Measurements from ENCODE around the gene COL17A1.

The COL17A1 gene

GRCh38 chr10:104085801-104086400, at the start of gene COL17A1:
Gene COL17A1, minus strand, starts transcription at chr10:104085880. Its CDS starts 5,207 bp downstream, at chr10:104080673.
- DNase-seq (ENCODE audit: low spot score), result no peak

GRCh38 chr10:104130041-104130440, 44.4 kb upstream of the COL17A1 start:
- no peak for DNase-seq (ENCODE audit: low spot score)

DNA sequence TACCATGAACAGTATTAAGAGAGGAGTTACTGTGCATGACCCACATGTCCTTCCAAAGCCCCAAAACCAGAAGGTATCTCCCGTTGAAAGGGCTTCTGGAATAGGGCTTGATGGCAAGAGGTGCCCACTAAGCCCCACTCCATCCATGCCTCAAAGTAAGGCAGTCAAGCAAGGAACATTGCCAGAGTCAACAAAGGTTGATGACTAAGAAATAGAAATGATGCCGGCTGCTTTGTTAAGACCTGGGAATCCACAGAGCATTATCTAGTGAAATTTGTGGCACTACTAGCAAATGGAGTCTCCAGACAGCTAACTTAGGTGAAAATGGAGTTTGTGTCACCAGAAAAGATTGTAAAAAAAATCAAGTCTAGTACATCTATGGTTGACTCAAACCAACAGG, 42.5 kb upstream of the COL17A1 start:
- no peak for DNase-seq (ENCODE audit: low spot score)

DNA sequence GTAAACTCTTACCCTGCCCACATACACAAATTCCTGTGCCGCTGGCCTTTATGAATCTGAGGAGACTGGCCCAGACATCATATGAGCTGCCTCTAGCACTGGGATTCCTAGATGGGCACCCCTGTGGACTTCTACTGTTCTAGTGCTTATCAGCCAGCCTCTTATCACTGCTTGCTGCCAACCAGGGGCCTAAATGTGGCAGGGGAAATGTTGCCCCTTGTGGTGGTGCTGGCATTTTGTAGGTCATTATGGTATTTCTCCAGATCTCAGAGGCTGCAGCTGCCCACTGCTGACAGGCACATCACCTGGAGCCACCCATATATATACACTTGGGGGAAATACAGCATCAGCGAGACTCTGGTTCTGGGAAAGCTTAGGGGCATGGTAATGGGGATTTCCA, 41.7 kb upstream of the COL17A1 start:
- peak; percentile 16 for DNase-seq (ENCODE audit: low spot score)

DNA sequence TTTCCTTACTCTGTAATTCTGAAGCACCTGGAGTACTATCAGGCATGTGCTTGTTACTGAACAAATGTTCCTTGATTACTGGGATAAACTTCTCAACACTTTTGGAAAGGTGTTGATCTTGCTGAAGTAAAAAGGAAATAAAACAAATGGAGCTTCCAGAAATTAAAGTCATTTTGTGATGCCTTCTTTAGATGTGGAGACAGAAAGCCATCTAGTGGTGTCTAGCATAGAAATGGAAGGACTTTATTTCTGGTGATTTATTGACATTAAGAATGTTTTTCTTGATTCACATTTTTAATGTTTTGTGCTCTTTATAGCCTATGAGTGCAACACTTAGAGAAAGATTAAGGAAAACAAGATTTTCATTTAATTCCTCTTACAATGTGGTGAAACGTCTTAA, 37.7 kb upstream of the COL17A1 start:
- no peak for DNase-seq (ENCODE audit: low spot score)

- peak; percentile 17 for DNase-seq (ENCODE audit: low spot score)
These were observed 36.8 kb upstream of the COL17A1 start for GRCh38 chr10:104122225-104123107.

GRCh38 chr10:104121485-104122224, 36.0 kb upstream of the COL17A1 start, which contains the start of gene SFR1:
Gene SFR1, plus strand, starts transcription at chr10:104122171. Its CDS starts 13 bp downstream, at chr10:104122184.
- DNase-seq (ENCODE audit: low spot score), result peak; percentile 99

GRCh38 chr10:104120903-104121484, 35.3 kb upstream of the COL17A1 start:
- DNase-seq (ENCODE audit: low spot score), result peak; percentile 86

- DNase-seq (ENCODE audit: low spot score), result no peak
These were observed 34.8 kb upstream of the COL17A1 start for GRCh38 chr10:104120512-104120902.

- DNase-seq (ENCODE audit: low spot score), result no peak
These were observed 34.3 kb upstream of the COL17A1 start for GRCh38 chr10:104119996-104120395.

DNA sequence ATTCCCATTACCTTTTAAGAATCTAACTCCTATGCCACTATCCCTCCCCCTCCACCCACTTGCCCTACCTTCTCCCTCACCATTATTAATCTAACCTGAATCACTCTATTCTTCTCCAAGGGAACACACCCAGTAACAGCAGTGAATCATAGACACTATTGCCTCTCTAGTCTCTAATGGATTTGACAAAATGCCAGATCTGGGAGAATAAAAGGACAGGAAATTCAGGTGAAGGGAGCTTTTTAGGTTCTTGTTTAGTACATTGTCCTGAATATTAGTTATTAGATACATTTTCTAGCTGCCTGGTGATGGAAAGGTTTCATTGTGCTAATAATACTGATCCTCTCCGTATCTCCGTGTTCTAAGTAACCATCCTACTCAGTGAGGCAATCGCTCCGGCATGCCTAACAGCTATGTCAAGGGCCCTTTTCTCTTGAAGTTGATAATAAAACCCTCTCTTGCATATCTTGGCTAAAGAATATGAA, 32.2 kb upstream of the COL17A1 start:
- DNase-seq (ENCODE audit: low spot score), result no peak

GRCh38 chr10:104113376-104113956, 27.8 kb upstream of the COL17A1 start:
- no peak for DNase-seq (ENCODE audit: low spot score)

GRCh38 chr10:104109908-104110662, 24.4 kb upstream of the COL17A1 start:
- peak; percentile 23 for DNase-seq (ENCODE audit: low spot score)

DNA sequence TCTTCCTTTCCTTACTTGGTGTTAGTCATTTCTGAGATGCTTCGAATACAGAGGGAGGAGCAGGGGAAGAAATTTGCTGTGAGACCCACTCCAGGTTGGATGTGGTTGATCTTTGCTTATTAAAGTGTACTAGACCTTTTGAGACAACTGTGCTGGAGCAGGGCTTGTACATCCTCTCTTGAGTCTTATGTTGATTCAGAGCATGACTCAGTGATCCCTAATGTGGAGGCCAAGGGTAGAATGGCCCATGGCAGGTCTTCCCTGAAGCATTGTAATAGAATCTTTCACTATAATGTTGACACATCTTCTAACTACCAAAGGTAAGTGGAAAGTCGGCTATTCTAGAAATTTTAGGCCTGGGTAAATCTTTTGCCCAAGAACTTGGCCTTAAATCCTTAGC, 19.2 kb upstream of the COL17A1 start:
- no peak for DNase-seq (ENCODE audit: low spot score)

GRCh38 chr10:104104418-104104817, 18.7 kb upstream of the COL17A1 start:
- no peak for DNase-seq (ENCODE audit: low spot score)

DNA sequence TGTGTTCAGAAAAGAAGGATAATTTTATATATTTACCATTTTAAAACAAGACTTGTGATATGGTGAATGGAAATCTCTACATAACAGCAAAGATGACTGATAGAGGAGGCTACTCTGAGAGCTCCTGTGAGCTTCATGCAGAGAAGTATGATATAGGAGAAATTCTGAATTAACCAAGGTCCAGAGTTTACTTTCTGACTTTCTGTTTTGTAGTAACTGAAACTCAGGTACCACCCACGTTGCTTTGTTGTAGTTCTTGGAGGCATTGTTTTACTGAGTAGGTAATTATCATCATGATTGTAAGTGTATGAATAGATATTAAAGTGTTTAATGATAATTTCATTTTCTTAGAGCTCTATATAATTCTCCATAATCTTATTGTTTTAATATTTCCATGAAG, 18.3 kb upstream of the COL17A1 start:
- DNase-seq (ENCODE audit: low spot score), result no peak

DNA sequence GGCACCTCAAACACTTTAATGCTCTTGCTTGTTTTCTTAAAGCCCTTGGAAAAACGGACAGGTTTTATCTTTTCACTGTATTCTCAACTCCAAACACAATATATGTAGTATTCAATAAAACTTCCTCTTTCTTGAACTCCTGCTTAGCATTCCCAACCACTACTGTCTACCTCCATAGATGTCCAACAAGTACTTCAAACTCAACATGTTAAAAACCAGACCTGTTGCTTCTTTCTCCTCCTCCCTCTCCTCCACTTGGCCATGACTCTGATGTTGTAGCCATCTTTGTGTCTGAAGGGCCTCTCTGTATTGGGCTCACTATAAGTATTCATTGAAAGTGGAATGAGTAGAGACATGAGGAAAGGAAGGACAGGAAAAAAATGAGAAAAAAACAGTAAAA, 16.2 kb upstream of the COL17A1 start:
- DNase-seq (ENCODE audit: low spot score), result no peak

DNA sequence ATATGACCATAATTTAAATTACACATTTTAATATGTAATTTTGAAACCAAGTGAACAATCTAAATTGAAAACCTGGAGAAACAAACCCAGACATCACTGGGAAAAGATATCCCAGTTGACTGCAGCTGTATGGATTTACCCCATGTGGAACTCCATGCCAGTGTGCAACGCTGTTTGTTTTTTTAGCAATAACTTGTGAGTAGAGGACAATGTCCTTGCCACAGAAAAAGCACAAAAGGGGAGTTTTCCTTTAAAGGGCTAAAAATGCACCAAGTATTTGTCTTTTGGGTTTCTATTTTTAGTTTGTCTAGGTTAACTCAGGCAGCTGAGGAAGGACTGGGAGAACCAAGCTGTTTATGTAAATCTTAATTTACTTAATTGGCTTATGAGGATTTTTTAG, 15.1 kb upstream of the COL17A1 start:
- DNase-seq (ENCODE audit: low spot score), result no peak

DNA sequence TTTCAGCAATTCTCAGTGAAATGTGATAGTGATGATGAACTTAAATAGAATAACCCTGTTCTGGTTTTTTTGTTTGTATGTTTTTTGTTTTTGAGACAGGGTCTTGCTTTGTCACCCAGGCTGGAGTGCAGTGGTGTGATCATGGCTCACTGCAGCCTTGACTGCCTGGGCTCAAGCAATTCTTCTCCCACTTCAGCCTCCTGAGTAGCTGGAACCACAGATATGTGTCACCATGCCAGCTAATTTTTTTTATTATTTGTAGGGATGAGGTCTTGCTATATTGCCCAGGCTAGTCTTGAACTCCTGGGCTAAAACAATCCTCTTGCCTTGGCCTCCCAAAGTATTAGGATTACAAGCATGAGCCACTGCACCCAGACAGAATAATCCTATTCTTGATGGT, 14.3 kb upstream of the COL17A1 start:
- no peak for DNase-seq (ENCODE audit: low spot score)

DNA sequence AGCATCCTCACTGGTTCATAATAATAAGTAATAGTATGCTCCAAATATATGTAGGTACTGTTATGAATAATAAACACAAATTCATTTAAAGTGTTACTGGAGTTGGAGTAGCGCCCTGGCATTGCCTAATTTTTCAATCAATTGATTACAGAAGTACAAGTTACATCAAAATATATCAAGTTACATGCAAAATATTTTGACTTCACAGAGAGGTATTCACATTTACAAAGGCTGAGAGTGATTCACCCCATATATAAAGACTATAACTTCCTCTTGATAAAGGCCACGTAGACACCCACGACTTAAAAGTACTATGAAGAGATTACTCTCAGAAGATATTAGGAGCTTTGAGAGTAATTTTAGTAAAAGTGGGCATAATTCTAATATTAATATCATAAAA, 13.6 kb upstream of the COL17A1 start:
- no peak for DNase-seq (ENCODE audit: low spot score)

GRCh38 chr10:104098358-104098925, 12.8 kb upstream of the COL17A1 start:
- no peak for DNase-seq (ENCODE audit: low spot score)
